Tibial nerve (tissue), 4 donors: ENCODE results near the gene NDC1.

Source experiments
- EP300 ChIP-seq, 2 donors: sonication (generic); formaldehyde crosslinking; IDR thresholded peaks; one replicate each; pipeline ENCODE4 v1.6.1; 2017; ENCODE audit warnings: antibody characterized with exemption in 2 of 2, mild to moderate bottlenecking in 1 of 2
- POLR2A ChIP-seq, 2 donors: fragments of 450-650 bp; IDR thresholded peaks; one replicate each; pipeline ENCODE4 v1.6.1; 2017; ENCODE audit warnings: antibody characterized with exemption in 2 of 2, mild to moderate bottlenecking in 2 of 2, moderate library complexity in 2 of 2
- TF ChIP-seq, protein P1 (sequence below), 5 experiments: fragments of 200-600 bp in 3 of 5; fragments of 450-650 bp in 2 of 5; sonication (generic) in 3 of 5; IDR thresholded peaks; one replicate each; pipeline ENCODE4 v1.5.1; 2016 to 2019; ENCODE audit warnings: antibody characterized with exemption in 5 of 5, mild to moderate bottlenecking in 3 of 5, moderate library complexity in 2 of 5

DNA sequence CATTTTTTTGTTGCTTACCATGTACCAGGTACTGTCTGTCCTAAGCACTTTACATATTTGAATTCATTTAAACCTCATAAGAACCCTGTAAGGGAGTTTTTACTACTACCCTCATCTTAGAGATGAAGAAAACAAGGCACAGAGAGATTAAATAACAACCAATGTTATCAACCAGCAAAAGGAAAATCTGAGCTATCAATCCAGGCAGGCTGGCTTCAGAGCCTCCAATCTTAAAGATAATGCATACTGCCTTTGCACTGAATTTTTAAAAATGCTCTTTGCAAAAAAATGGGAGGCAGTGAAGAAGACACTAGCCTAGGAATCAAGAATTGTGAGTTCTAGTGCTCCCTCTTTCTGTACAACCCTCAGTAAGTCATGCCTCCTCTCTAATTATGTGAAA is 18.7 kb downstream of the NDC1 start:
- no peak for TF ChIP-seq POLR2A (IDR thresholded peaks at IDR 0.05)
- TF ChIP-seq, protein P1, sequence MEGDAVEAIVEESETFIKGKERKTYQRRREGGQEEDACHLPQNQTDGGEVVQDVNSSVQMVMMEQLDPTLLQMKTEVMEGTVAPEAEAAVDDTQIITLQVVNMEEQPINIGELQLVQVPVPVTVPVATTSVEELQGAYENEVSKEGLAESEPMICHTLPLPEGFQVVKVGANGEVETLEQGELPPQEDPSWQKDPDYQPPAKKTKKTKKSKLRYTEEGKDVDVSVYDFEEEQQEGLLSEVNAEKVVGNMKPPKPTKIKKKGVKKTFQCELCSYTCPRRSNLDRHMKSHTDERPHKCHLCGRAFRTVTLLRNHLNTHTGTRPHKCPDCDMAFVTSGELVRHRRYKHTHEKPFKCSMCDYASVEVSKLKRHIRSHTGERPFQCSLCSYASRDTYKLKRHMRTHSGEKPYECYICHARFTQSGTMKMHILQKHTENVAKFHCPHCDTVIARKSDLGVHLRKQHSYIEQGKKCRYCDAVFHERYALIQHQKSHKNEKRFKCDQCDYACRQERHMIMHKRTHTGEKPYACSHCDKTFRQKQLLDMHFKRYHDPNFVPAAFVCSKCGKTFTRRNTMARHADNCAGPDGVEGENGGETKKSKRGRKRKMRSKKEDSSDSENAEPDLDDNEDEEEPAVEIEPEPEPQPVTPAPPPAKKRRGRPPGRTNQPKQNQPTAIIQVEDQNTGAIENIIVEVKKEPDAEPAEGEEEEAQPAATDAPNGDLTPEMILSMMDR (IDR thresholded peaks at IDR 0.05): no peak
- TF ChIP-seq EP300 (IDR thresholded peaks at IDR 0.05): no peak
